AG09309 (cell line): ENCODE measurements around the gene HYAL1.

Source experiments
- DNase-seq: peaks from one replicate; pipeline ENCODE4 v3.0.0-alpha.2; 2010; ENCODE audit warnings: low read depth
- H3K4me3 ChIP-seq: 2 replicates; pipeline ENCODE4 v1.5.1; 2011; ENCODE audit warnings: mild to moderate bottlenecking, low read depth, low read length, moderate library complexity; ENCODE audit not compliant: control insufficient read depth
- CTCF ChIP-seq: IDR thresholded peaks from 2 replicates; pipeline ENCODE4 v1.5.1; 2011; ENCODE audit warnings: mild to moderate bottlenecking, low read depth, low read length, inconsistent platforms; ENCODE audit not compliant: insufficient read depth, control insufficient read depth; ENCODE audit errors: missing control alignments

The HYAL1 gene

GRCh38 chr3:50322386-50323091, 19.2 kb upstream of the HYAL1 start, which contains the start of gene HYAL2:
HYAL2 (minus strand) TSS chr3:50322745; CDS start chr3:50320489, 2,256 bp downstream.
- no peak for DNase-seq
- peak within 1 kb of the TSS; percentile 61 for H3K4me3 ChIP-seq
- TF ChIP-seq CTCF, result no peak

DNA sequence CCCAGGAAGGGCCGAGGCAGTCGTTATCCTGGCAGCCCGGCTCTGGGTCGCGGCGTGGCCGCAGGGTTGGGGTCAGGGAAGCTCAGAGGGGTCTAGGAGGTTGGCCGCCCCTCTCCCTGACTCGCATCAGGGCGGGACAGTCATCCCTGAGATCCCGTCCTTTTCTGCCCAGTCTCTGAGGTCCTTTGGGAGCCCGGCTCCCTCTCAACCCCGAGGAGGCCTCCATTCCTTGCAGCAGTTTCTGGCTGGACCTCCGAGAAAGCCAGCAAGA, 18.7 kb upstream of the HYAL1 start:
- H3K4me3 ChIP-seq, result peak overlapping the region; percentile 61

DNA sequence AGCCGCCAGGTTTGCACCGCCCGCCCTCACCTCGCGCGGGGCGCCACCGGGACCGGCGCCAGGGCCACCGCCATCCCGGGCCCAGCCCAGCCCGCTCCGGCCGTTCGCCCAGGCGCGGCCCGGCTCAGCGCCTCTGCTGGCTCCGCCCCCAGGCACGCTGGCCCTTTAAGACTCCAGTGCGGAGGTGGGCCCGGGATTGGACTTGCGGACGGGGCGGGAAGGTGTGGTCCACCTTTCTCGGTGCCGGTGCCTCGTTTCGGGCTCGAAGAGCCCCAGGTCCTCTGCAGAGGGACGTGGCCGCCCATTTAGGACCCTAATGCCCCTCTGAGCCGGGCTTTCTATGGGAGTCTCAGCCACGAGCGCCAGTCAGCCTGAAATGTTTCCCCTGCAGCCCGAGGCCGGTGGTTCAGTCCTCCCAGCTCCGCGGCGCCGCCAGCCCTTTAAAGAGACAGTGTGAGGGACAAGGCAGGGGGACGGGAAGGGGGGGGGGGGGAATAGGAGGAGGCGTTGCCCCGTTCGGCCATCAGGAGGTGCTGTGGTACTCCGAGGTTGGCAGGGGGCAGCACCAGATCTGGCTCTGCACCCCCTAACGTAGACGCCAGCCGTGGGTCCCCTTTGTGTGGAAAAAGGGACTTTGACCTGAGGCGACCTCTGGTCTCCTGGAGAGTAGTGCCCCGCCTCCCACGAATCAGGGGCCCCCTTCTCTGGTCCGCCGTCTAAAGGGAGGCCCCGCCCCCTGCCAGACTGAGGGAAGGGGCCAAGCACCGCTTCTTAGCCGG, 18.2 kb upstream of the HYAL1 start:
- no peak for DNase-seq
- peak; percentile 34 for TF ChIP-seq CTCF

More for the DNA sequence above, 18.7 kb upstream of the HYAL1 start:
- no peak for TF ChIP-seq CTCF
- no peak for DNase-seq

GRCh38 chr3:50320853-50321335, 17.5 kb upstream of the HYAL1 start:
- peak overlapping the region; percentile 61 for H3K4me3 ChIP-seq
- no peak for DNase-seq
- no peak for TF ChIP-seq CTCF

More for the DNA sequence above, 18.2 kb upstream of the HYAL1 start:
- H3K4me3 ChIP-seq, result peak overlapping the region; percentile 61

GRCh38 chr3:50319894-50320625, 16.7 kb upstream of the HYAL1 start:
- DNase-seq, result no peak
- no peak for TF ChIP-seq CTCF
- peak overlapping the region; percentile 61 for H3K4me3 ChIP-seq

GRCh38 chr3:50319181-50319893, 16.0 kb upstream of the HYAL1 start:
- no peak for TF ChIP-seq CTCF
- DNase-seq, result no peak
- H3K4me3 ChIP-seq, result no peak overlapping the region
